ENCODE results near the gene SRRT. TPM values are rescaled to one million over a fixed set of nuclear protein-coding genes. Genes with fewer than 3 reads are reported as not detected.
"Not testable (repeated sequence)": the region's sequence is repeated elsewhere in the genome, so short reads cannot be mapped to it uniquely, and the experiment has no call there.

SRRT gene
- total RNA-seq, 1 donor from 2014 or later, result 51.7 TPM

GRCh38 chr7:100893910-100894721 is 19.2 kb downstream of the SRRT start:
- DNase-seq (ENCODE audit: low read depth), result no peak

- DNase-seq (ENCODE audit: low read depth), result no peak
These were observed 20.2 kb downstream of the SRRT start for GRCh38 chr7:100894860-100895700.

- DNase-seq (ENCODE audit: low read depth), result no peak
These were observed 20.7 kb downstream of the SRRT start, which contains the start of gene ACHE for GRCh38 chr7:100895701-100895955. TSS of gene ACHE (minus strand) at chr7:100895888. CDS start at chr7:100894232, 1,656 bp downstream.

GRCh38 chr7:100895956-100896731 is 21.2 kb downstream of the SRRT start:
- DNase-seq (ENCODE audit: low read depth), result no peak

- DNase-seq (ENCODE audit: low read depth), result no peak
These were observed 22.1 kb downstream of the SRRT start for GRCh38 chr7:100896732-100897608.

GRCh38 chr7:100897772-100898454 is 23.0 kb downstream of the SRRT start:
- DNase-seq (ENCODE audit: low read depth), result no peak

GRCh38 chr7:100899432-100899831 is 24.5 kb downstream of the SRRT start:
- no peak for DNase-seq (ENCODE audit: low read depth)

- no peak for DNase-seq (ENCODE audit: low read depth)
These were observed 26.1 kb downstream of the SRRT start for GRCh38 chr7:100900978-100901377.

- DNase-seq (ENCODE audit: low read depth), result no peak
These were observed 27.0 kb downstream of the SRRT start for GRCh38 chr7:100901921-100902332.

- DNase-seq (ENCODE audit: low read depth), result no peak
These were observed 27.7 kb downstream of the SRRT start for GRCh38 chr7:100902638-100903037.

GRCh38 chr7:100908512-100908911 is 33.6 kb downstream of the SRRT start:
- no peak for DNase-seq (ENCODE audit: low read depth)

- not testable (repeated sequence) for DNase-seq (ENCODE audit: low read depth)
These were observed 35.5 kb downstream of the SRRT start for GRCh38 chr7:100910443-100910842.

- DNase-seq (ENCODE audit: low read depth), result no peak
These were observed 36.6 kb downstream of the SRRT start for GRCh38 chr7:100911484-100911883.

- no peak for DNase-seq (ENCODE audit: low read depth)
These were observed 39.4 kb downstream of the SRRT start for GRCh38 chr7:100914208-100914878.

GRCh38 chr7:100914879-100915447 is 40.1 kb downstream of the SRRT start:
- DNase-seq (ENCODE audit: low read depth), result peak; percentile 57

GRCh38 chr7:100919335-100919734 is 44.4 kb downstream of the SRRT start:
- not testable (repeated sequence) for DNase-seq (ENCODE audit: low read depth)

GRCh38 chr7:100919779-100920437 is 45.0 kb downstream of the SRRT start:
- not testable (repeated sequence) for DNase-seq (ENCODE audit: low read depth)

- DNase-seq (ENCODE audit: low read depth), result no peak
These were observed 46.1 kb downstream of the SRRT start for GRCh38 chr7:100921039-100921438.

- not testable (repeated sequence) for DNase-seq (ENCODE audit: low read depth)
These were observed 48.7 kb downstream of the SRRT start for GRCh38 chr7:100923616-100924015.

All from renal cortical epithelial cell (primary cell).